CD4-positive, alpha-beta T cell (primary cell): ENCODE data around the gene CACNA1E. TPM values are rescaled to one million over a fixed set of nuclear protein-coding genes. Genes with fewer than 3 reads are reported as not detected.

Experiments
- ATAC-seq: fragments of 200-7000 bp; cut with Tn5 transposase; one replicate; pipeline ENCODE4 v1.10.0; 2022; ENCODE audit warnings: mild to moderate bottlenecking; ENCODE audit not compliant: poor library complexity
- CTCF ChIA-PET: fragments of 350-600 bp; sonication (Branson Sonifier 250); formaldehyde crosslinking; loops from one replicate; lab custom pipeline; 2021; ENCODE audit warnings: antibody characterized with exemption, inconsistent platforms; lab: Charles Lee
- POLR2A ChIA-PET: fragments of 350-600 bp; sonication (Branson Sonifier 250); formaldehyde crosslinking; loops from one replicate; lab custom pipeline; 2021; ENCODE audit warnings: antibody characterized with exemption, inconsistent platforms; lab: Charles Lee
- DNase-seq, 14 experiments: peaks; one replicate each; pipeline ENCODE4 v3.0.0-alpha.2; 2013 to 2020; ENCODE audit warnings: mixed read lengths in 2 of 14
- H3K27ac ChIP-seq, 2 donors: one replicate each; pipeline versions ENCODE4 v1.5.1 to v1.7.0; 2013; ENCODE audit warnings: low read length in 2 of 2, low read depth in 1 of 2, mild to moderate bottlenecking in 1 of 2
- H3K27me3 ChIP-seq, 2 experiments: 1 replicate in 1 of 2; 2 replicates in 1 of 2; pipeline versions ENCODE4 v1.6.1 to v1.7.0; 2013; ENCODE audit warnings: low read length in 2 of 2, control low read depth in 1 of 2, mild to moderate bottlenecking in 1 of 2, moderate library complexity in 1 of 2; ENCODE audit not compliant: insufficient read depth in 2 of 2, control insufficient read depth in 1 of 2
- H3K36me3 ChIP-seq: one replicate; pipeline ENCODE4 v1.6.1; 2013; ENCODE audit warnings: low read length, control low read depth; ENCODE audit not compliant: insufficient read depth
- H3K4me1 ChIP-seq: one replicate; pipeline ENCODE4 v1.6.1; 2013; ENCODE audit warnings: low read length, control low read depth; ENCODE audit not compliant: insufficient read depth
- H3K4me3 ChIP-seq: one replicate; pipeline ENCODE4 v1.5.1; 2013; ENCODE audit warnings: mild to moderate bottlenecking, low read length, moderate library complexity
- H3K9me3 ChIP-seq, 2 experiments: 1 replicate in 1 of 2; 2 replicates in 1 of 2; pipeline versions ENCODE4 v1.6.1 to v1.7.0; 2013; ENCODE audit warnings: low read length in 2 of 2, mild to moderate bottlenecking in 2 of 2, control low read depth in 1 of 2, moderate library complexity in 1 of 2; ENCODE audit not compliant: control insufficient read depth in 1 of 2, insufficient read depth in 1 of 2
- H3K27ac Mint-ChIP-seq: one replicate; pipeline ENCODE4 v1.8.0; 2020; ENCODE audit warnings: mixed read lengths
- H3K27me3 Mint-ChIP-seq: one replicate; pipeline ENCODE4 v1.8.0; 2021; ENCODE audit warnings: mixed read lengths
- H3K36me3 Mint-ChIP-seq: one replicate; pipeline ENCODE4 v1.8.0; 2021; ENCODE audit warnings: low read depth, mixed read lengths
- H3K4me1 Mint-ChIP-seq: one replicate; pipeline ENCODE4 v1.8.0; 2021; ENCODE audit warnings: low read depth, mixed read lengths
- H3K4me3 Mint-ChIP-seq: one replicate; pipeline ENCODE4 v1.8.0; 2020; ENCODE audit warnings: mild to moderate bottlenecking, mixed read lengths
- H3K9me3 Mint-ChIP-seq: one replicate; pipeline ENCODE4 v1.8.0; 2020; ENCODE audit warnings: mixed read lengths
- CTCF ChIP-seq: fragments of 200-600 bp; IDR thresholded peaks from one replicate; pipeline ENCODE4 v1.8.0; 2022; ENCODE audit warnings: antibody characterized with exemption, mild to moderate bottlenecking
- intact Hi-C, 2 experiments: fragments of 100-400 bp; cut with DNase I in 1 of 2; cut with micrococcal nuclease in 1 of 2; formaldehyde crosslinking; loops; one replicate each; pipeline versions ENCODE4 v1.15.1 to v1.9.0; 2023 to 2025; cut with DNase I, micrococcal nuclease
- total RNA-seq, 174 experiments: library from RNA in 2 of 174; stranded (reverse) in 2 of 174; gene quantifications; one replicate each; pipeline ENCODE4 v1.2.3 and lab custom pipeline; 2021 to 2026

Gene CACNA1E
- total RNA-seq, 2 experiments from 2014 or later, result not detected

- Histone ChIP-seq H3K4me1 (no peaks in the 10 kb centered on the region), H3K27me3 (peaks cover 0 to 15% of the 10 kb centered on the region in 2 experiments), H3K9me3 (peaks cover 0 to 3% of the 10 kb centered on the region in 2 experiments), H3K36me3 (no peaks in the 10 kb centered on the region), H3K27ac (no peak overlapping the region), H3K4me3 (no peak overlapping the region)
- ChIA-PET POLR2A (no interaction called here), CTCF (no interaction called here)
- Mint-ChIP-seq H3K4me3 (no peak overlapping the region), H3K27ac (no peak overlapping the region), H3K36me3 (no peaks in the 10 kb centered on the region), H3K4me1 (no peaks in the 10 kb centered on the region), H3K27me3 (peaks cover 48% of the 10 kb centered on the region), H3K9me3 (no peaks in the 10 kb centered on the region)
- no peak for TF ChIP-seq CTCF
- intact Hi-C loops, result no loop called here
- DNase-seq (no peak), ATAC-seq (no peak)
These were observed 164.2 kb downstream of the CACNA1E start for GRCh38 chr1:181647314-181648035.

- Mint-ChIP-seq H3K27ac (no peak overlapping the region), H3K4me1 (no peaks in the 10 kb centered on the region), H3K36me3 (no peaks in the 10 kb centered on the region), H3K4me3 (no peak overlapping the region), H3K27me3 (peaks cover 29% of the 10 kb centered on the region), H3K9me3 (no peaks in the 10 kb centered on the region)
- H3K36me3 ChIP-seq, result no peaks in the 10 kb centered on the region
- no peak for TF ChIP-seq CTCF
- H3K27me3 ChIP-seq, result peaks cover 0 to 5% of the 10 kb centered on the region in 2 experiments
- CTCF ChIA-PET, result no interaction called here
- DNase-seq, result no peak
- H3K27ac ChIP-seq, result no peak overlapping the region
- POLR2A ChIA-PET, result no interaction called here
- H3K4me3 ChIP-seq, result no peak overlapping the region
- intact Hi-C loops, result no loop called here
- peaks cover 0 to 5% of the 10 kb centered on the region in 2 experiments for H3K9me3 ChIP-seq
- no peaks in the 10 kb centered on the region for H3K4me1 ChIP-seq
- no peak for ATAC-seq
These were observed 168.0 kb downstream of the CACNA1E start for GRCh38 chr1:181651276-181651675.

GRCh38 chr1:181655756-181656155 lies 172.4 kb downstream of the CACNA1E start:
- ATAC-seq (no peak), DNase-seq (no peak)
- no peak for TF ChIP-seq CTCF
- POLR2A ChIA-PET, result no interaction called here
- intact Hi-C loops, result no loop called here
- H3K27ac Mint-ChIP-seq, result no peak overlapping the region
- no peaks in the 10 kb centered on the region for H3K36me3 ChIP-seq
- H3K4me3 ChIP-seq, result no peak overlapping the region
- peaks cover 0 to 5% of the 10 kb centered on the region in 2 experiments for H3K9me3 ChIP-seq
- H3K27ac ChIP-seq, result no peak overlapping the region
- H3K4me1 ChIP-seq, result no peaks in the 10 kb centered on the region
- H3K36me3 Mint-ChIP-seq, result no peaks in the 10 kb centered on the region
- peaks cover 0 to 3% of the 10 kb centered on the region in 2 experiments for H3K27me3 ChIP-seq
- H3K4me1 Mint-ChIP-seq, result no peaks in the 10 kb centered on the region
- peaks cover 15% of the 10 kb centered on the region for H3K27me3 Mint-ChIP-seq
- H3K4me3 Mint-ChIP-seq, result no peak overlapping the region
- H3K9me3 Mint-ChIP-seq, result no peaks in the 10 kb centered on the region
- CTCF ChIA-PET, result no interaction called here
